ENCODE data around the gene FAM227B. TPM values are rescaled to one million over a fixed set of nuclear protein-coding genes. Genes with fewer than 3 reads are reported as not detected.

Gene FAM227B
- polyA plus RNA-seq, 1 donor: 8.4 TPM

- Histone ChIP-seq H3K9me3 (ENCODE audit: control insufficient read depth, low read depth, low read length) (no peaks in the 10 kb centered on the region), H3K27ac (ENCODE audit: low read length) (no peak overlapping the region), H3K4me3 (ENCODE audit: low read length) (no peak overlapping the region), H3K4me1 (ENCODE audit: control insufficient read depth, insufficient read depth, low read length) (no peaks in the 10 kb centered on the region), H3K27me3 (ENCODE audit: control insufficient read depth, insufficient read depth, low read length) (no peaks in the 10 kb centered on the region), H3K36me3 (ENCODE audit: control insufficient read depth, insufficient read depth, low read length) (no peaks in the 10 kb centered on the region)
- DNase-seq: no peak
- no CpG with 5 or more reads among the region's 1 CpG for WGBS (ENCODE audit: insufficient coverage, low lambda C conversion rate)
Observed at GRCh38 chr15:49452595-49452994, 168.0 kb downstream of the FAM227B start.

- Histone ChIP-seq H3K4me1 (ENCODE audit: control insufficient read depth, insufficient read depth, low read length) (no peaks in the 10 kb centered on the region), H3K36me3 (ENCODE audit: control insufficient read depth, insufficient read depth, low read length) (no peaks in the 10 kb centered on the region), H3K9me3 (ENCODE audit: control insufficient read depth, low read depth, low read length) (no peaks in the 10 kb centered on the region), H3K27me3 (ENCODE audit: control insufficient read depth, insufficient read depth, low read length) (no peaks in the 10 kb centered on the region), H3K4me3 (ENCODE audit: low read length) (no peak overlapping the region), H3K27ac (ENCODE audit: low read length) (no peak overlapping the region)
- WGBS (ENCODE audit: insufficient coverage, low lambda C conversion rate): no CpG with 5 or more reads among the region's 1 CpG
- no peak for DNase-seq
Observed at GRCh38 chr15:49441816-49442215, 178.8 kb downstream of the FAM227B start.

GRCh38 chr15:49441356-49441755 is 179.3 kb downstream of the FAM227B start:
- no peaks in the 10 kb centered on the region for H3K27me3 ChIP-seq (ENCODE audit: control insufficient read depth, insufficient read depth, low read length)
- DNase-seq: no peak
- no peak overlapping the region for H3K4me3 ChIP-seq (ENCODE audit: low read length)
- H3K9me3 ChIP-seq (ENCODE audit: control insufficient read depth, low read depth, low read length): no peaks in the 10 kb centered on the region
- H3K36me3 ChIP-seq (ENCODE audit: control insufficient read depth, insufficient read depth, low read length): no peaks in the 10 kb centered on the region
- H3K4me1 ChIP-seq (ENCODE audit: control insufficient read depth, insufficient read depth, low read length): no peaks in the 10 kb centered on the region
- no peak overlapping the region for H3K27ac ChIP-seq (ENCODE audit: low read length)

GRCh38 chr15:49439678-49440395 is 180.8 kb downstream of the FAM227B start:
- no peak overlapping the region for H3K27ac ChIP-seq (ENCODE audit: low read length)

GRCh38 chr15:49438962-49439631 is 181.5 kb downstream of the FAM227B start:
- Histone ChIP-seq H3K4me3 (ENCODE audit: low read length) (no peak overlapping the region), H3K27me3 (ENCODE audit: control insufficient read depth, insufficient read depth, low read length) (no peaks in the 10 kb centered on the region), H3K4me1 (ENCODE audit: control insufficient read depth, insufficient read depth, low read length) (no peaks in the 10 kb centered on the region), H3K9me3 (ENCODE audit: control insufficient read depth, low read depth, low read length) (no peaks in the 10 kb centered on the region), H3K36me3 (ENCODE audit: control insufficient read depth, insufficient read depth, low read length) (no peaks in the 10 kb centered on the region), H3K27ac (ENCODE audit: low read length) (no peak overlapping the region)
- peak in 1 of 2 donors; percentile 5 for DNase-seq
- 80% methylated on average over 1 of the region's 6 CpGs for WGBS (ENCODE audit: insufficient coverage, low lambda C conversion rate)

More at GRCh38 chr15:49439678-49440395, 180.8 kb downstream of the FAM227B start:
- Histone ChIP-seq H3K9me3 (ENCODE audit: control insufficient read depth, low read depth, low read length) (no peaks in the 10 kb centered on the region), H3K4me1 (ENCODE audit: control insufficient read depth, insufficient read depth, low read length) (no peaks in the 10 kb centered on the region), H3K27me3 (ENCODE audit: control insufficient read depth, insufficient read depth, low read length) (no peaks in the 10 kb centered on the region), H3K36me3 (ENCODE audit: control insufficient read depth, insufficient read depth, low read length) (no peaks in the 10 kb centered on the region), H3K4me3 (ENCODE audit: low read length) (no peak overlapping the region)
- no peak for DNase-seq
- 86% methylated on average over 4 of the region's 5 CpGs for WGBS (ENCODE audit: insufficient coverage, low lambda C conversion rate)

GRCh38 chr15:49436751-49437150 is 183.9 kb downstream of the FAM227B start:
- Histone ChIP-seq H3K4me1 (ENCODE audit: control insufficient read depth, insufficient read depth, low read length) (no peaks in the 10 kb centered on the region), H3K36me3 (ENCODE audit: control insufficient read depth, insufficient read depth, low read length) (no peaks in the 10 kb centered on the region), H3K9me3 (ENCODE audit: control insufficient read depth, low read depth, low read length) (no peaks in the 10 kb centered on the region), H3K27ac (ENCODE audit: low read length) (no peak overlapping the region), H3K4me3 (ENCODE audit: low read length) (no peak overlapping the region), H3K27me3 (ENCODE audit: control insufficient read depth, insufficient read depth, low read length) (no peaks in the 10 kb centered on the region)
- DNase-seq: no peak
- WGBS (ENCODE audit: insufficient coverage, low lambda C conversion rate): 50% methylated on average over 1 of the region's 2 CpGs

- Histone ChIP-seq H3K4me1 (ENCODE audit: control insufficient read depth, insufficient read depth, low read length) (no peaks in the 10 kb centered on the region), H3K27me3 (ENCODE audit: control insufficient read depth, insufficient read depth, low read length) (no peaks in the 10 kb centered on the region), H3K36me3 (ENCODE audit: control insufficient read depth, insufficient read depth, low read length) (no peaks in the 10 kb centered on the region), H3K9me3 (ENCODE audit: control insufficient read depth, low read depth, low read length) (no peaks in the 10 kb centered on the region), H3K4me3 (ENCODE audit: low read length) (no peak overlapping the region), H3K27ac (ENCODE audit: low read length) (no peak overlapping the region)
- DNase-seq: no peak
- WGBS (ENCODE audit: insufficient coverage, low lambda C conversion rate): 100% methylated on average over 1 of the region's 1 CpG
Observed at GRCh38 chr15:49435174-49435573, 185.4 kb downstream of the FAM227B start.

GRCh38 chr15:49430046-49430445 is 190.6 kb downstream of the FAM227B start:
- Histone ChIP-seq H3K27ac (ENCODE audit: low read length) (no peak overlapping the region), H3K4me3 (ENCODE audit: low read length) (no peak overlapping the region), H3K27me3 (ENCODE audit: control insufficient read depth, insufficient read depth, low read length) (no peaks in the 10 kb centered on the region), H3K36me3 (ENCODE audit: control insufficient read depth, insufficient read depth, low read length) (no peaks in the 10 kb centered on the region), H3K4me1 (ENCODE audit: control insufficient read depth, insufficient read depth, low read length) (no peaks in the 10 kb centered on the region), H3K9me3 (ENCODE audit: control insufficient read depth, low read depth, low read length) (no peaks in the 10 kb centered on the region)
- no CpG with 5 or more reads among the region's 1 CpG for WGBS (ENCODE audit: insufficient coverage, low lambda C conversion rate)
- DNase-seq: no peak

- H3K27ac ChIP-seq (ENCODE audit: low read length): no peak overlapping the region
- no CpG with 5 or more reads among the region's 5 CpGs for WGBS (ENCODE audit: insufficient coverage, low lambda C conversion rate)
- no peak overlapping the region for H3K4me3 ChIP-seq (ENCODE audit: low read length)
- no peaks in the 10 kb centered on the region for H3K36me3 ChIP-seq (ENCODE audit: control insufficient read depth, insufficient read depth, low read length)
- H3K27me3 ChIP-seq (ENCODE audit: control insufficient read depth, insufficient read depth, low read length): no peaks in the 10 kb centered on the region
- no peaks in the 10 kb centered on the region for H3K9me3 ChIP-seq (ENCODE audit: control insufficient read depth, low read depth, low read length)
- no peak for DNase-seq
- no peaks in the 10 kb centered on the region for H3K4me1 ChIP-seq (ENCODE audit: control insufficient read depth, insufficient read depth, low read length)
Observed at GRCh38 chr15:49428409-49429095, 192.1 kb downstream of the FAM227B start.

- H3K4me3 ChIP-seq (ENCODE audit: low read length): no peak overlapping the region
- H3K27me3 ChIP-seq (ENCODE audit: control insufficient read depth, insufficient read depth, low read length): no peaks in the 10 kb centered on the region
- H3K4me1 ChIP-seq (ENCODE audit: control insufficient read depth, insufficient read depth, low read length): no peaks in the 10 kb centered on the region
- H3K27ac ChIP-seq (ENCODE audit: low read length): no peak overlapping the region
- no peak for DNase-seq
- H3K9me3 ChIP-seq (ENCODE audit: control insufficient read depth, low read depth, low read length): no peaks in the 10 kb centered on the region
- H3K36me3 ChIP-seq (ENCODE audit: control insufficient read depth, insufficient read depth, low read length): no peaks in the 10 kb centered on the region
Observed at GRCh38 chr15:49427372-49427771, 193.2 kb downstream of the FAM227B start.

All from large intestine (tissue), 3 donors.